H1 (cell line): ENCODE data around the gene SPEF1. TPM values are rescaled to one million over a fixed set of nuclear protein-coding genes. Genes with fewer than 3 reads are reported as not detected.

Experiments
- CBX8 ChIP-seq: fragments of 300-800, 300-1000 bp; sonication (generic); IDR thresholded peaks from 2 replicates; pipeline ENCODE4 v1.7.1; 2016; ENCODE audit warnings: low read depth, low read length, borderline replicate concordance
- FOSL1 ChIP-seq: IDR thresholded peaks from 2 replicates; pipeline ENCODE4 v1.6.1; 2011; ENCODE audit warnings: mild to moderate bottlenecking, low read depth, low read length, moderate library complexity; ENCODE audit not compliant: insufficient read depth
- GTF2F1 ChIP-seq: IDR thresholded peaks from 2 replicates; pipeline ENCODE4 v1.6.1; 2012; ENCODE audit warnings: low read depth, low read length, improper control_type of control experiment, borderline replicate concordance
- JUN ChIP-seq: IDR thresholded peaks from 2 replicates; pipeline ENCODE4 v1.6.1; 2011; ENCODE audit warnings: low read depth, mild to moderate bottlenecking, improper control_type of control experiment, low read length
- PHF8 ChIP-seq: fragments of 200-600 bp; sonication (generic); conservative IDR thresholded peaks from 2 replicates; pipeline ENCODE4 v1.7.1; 2012; ENCODE audit warnings: low read depth, mild to moderate bottlenecking, inconsistent platforms, low read length, moderate library complexity
- POLR2A ChIP-seq, 2 experiments: IDR thresholded peaks; 1 replicate in 1 of 2; 2 replicates in 1 of 2; pipeline ENCODE4 v1.6.1; 2011; ENCODE audit warnings: low read depth in 2 of 2, low read length in 2 of 2, mild to moderate bottlenecking in 2 of 2; ENCODE audit errors: control extremely low read depth in 1 of 2
- RAD21 ChIP-seq, 2 experiments: IDR thresholded peaks in 1 of 2; conservative IDR thresholded peaks in 1 of 2; 2 replicates each; pipeline ENCODE4 v1.6.1; 2011; ENCODE audit warnings: low read depth in 2 of 2, low read length in 2 of 2, improper control_type of control experiment in 1 of 2, inconsistent platforms in 1 of 2, mild to moderate bottlenecking in 1 of 2, moderate library complexity in 1 of 2
- SIRT6 ChIP-seq: IDR thresholded peaks from one replicate; pipeline ENCODE4 v1.7.1; 2012; ENCODE audit warnings: low read length, inconsistent platforms
- TAF1 ChIP-seq: IDR thresholded peaks from 2 replicates; pipeline ENCODE4 v1.6.1; 2011; ENCODE audit warnings: mild to moderate bottlenecking, low read depth, low read length
- TCF12 ChIP-seq: IDR thresholded peaks from 2 replicates; pipeline ENCODE4 v1.6.1; 2011; ENCODE audit warnings: low read depth, mild to moderate bottlenecking, low read length
- YY1 ChIP-seq: IDR thresholded peaks from 2 replicates; pipeline ENCODE4 v1.6.1; 2011; ENCODE audit warnings: low read depth, mild to moderate bottlenecking, low read length
- polyA plus RNA-seq, 7 experiments: library from polyadenylated mRNA; depleted of rRNA in 3 of 7; stranded (reverse) in 5 of 7; unstranded in 2 of 7; fragments of >200 nt in 5 of 7; fragments of 200-250 nt in 2 of 7; gene quantifications; 1 replicate in 5 of 7; 2 replicates in 1 of 7; 4 replicates in 1 of 7; pipeline versions ENCODE4 v1.2.1 to v1.2.3, GENCODE V29; 2011 to 2013; ENCODE audit warnings: missing spikeins in 2 of 7, mixed read lengths in 2 of 7
- total RNA-seq: library from RNA; stranded (reverse); fragmentation: NEBNext Ultra II Directional; extraction: Animal tissue kit (Norgen Biotek cat#: 25700); gene quantifications from 2 replicates; pipeline ENCODE4 v1.2.1, GENCODE V29; 2021
- TF ChIP-seq, protein P1 (sequence below), 3 experiments: IDR thresholded peaks; 1 replicate in 2 of 3; 2 replicates in 1 of 3; pipeline versions ENCODE4 v1.5.1 to v1.6.1; 2011; ENCODE audit warnings: low read length in 3 of 3, mild to moderate bottlenecking in 3 of 3, inconsistent platforms in 2 of 3, low read depth in 1 of 3, moderate library complexity in 1 of 3; ENCODE audit not compliant: insufficient read depth in 1 of 3; ENCODE audit errors: control extremely low read depth in 1 of 3
- TF ChIP-seq, protein P2 (sequence below): IDR thresholded peaks from 2 replicates; pipeline ENCODE4 v1.6.1; 2011; ENCODE audit warnings: low read length, improper control_type of control experiment

SPEF1 gene
- total and polyA plus RNA-seq, 2 of the 8 experiments (the other 6 are each of a cell fraction or from before 2014, with no cell fraction given), result 0.51 to 0.71 TPM

DNA sequence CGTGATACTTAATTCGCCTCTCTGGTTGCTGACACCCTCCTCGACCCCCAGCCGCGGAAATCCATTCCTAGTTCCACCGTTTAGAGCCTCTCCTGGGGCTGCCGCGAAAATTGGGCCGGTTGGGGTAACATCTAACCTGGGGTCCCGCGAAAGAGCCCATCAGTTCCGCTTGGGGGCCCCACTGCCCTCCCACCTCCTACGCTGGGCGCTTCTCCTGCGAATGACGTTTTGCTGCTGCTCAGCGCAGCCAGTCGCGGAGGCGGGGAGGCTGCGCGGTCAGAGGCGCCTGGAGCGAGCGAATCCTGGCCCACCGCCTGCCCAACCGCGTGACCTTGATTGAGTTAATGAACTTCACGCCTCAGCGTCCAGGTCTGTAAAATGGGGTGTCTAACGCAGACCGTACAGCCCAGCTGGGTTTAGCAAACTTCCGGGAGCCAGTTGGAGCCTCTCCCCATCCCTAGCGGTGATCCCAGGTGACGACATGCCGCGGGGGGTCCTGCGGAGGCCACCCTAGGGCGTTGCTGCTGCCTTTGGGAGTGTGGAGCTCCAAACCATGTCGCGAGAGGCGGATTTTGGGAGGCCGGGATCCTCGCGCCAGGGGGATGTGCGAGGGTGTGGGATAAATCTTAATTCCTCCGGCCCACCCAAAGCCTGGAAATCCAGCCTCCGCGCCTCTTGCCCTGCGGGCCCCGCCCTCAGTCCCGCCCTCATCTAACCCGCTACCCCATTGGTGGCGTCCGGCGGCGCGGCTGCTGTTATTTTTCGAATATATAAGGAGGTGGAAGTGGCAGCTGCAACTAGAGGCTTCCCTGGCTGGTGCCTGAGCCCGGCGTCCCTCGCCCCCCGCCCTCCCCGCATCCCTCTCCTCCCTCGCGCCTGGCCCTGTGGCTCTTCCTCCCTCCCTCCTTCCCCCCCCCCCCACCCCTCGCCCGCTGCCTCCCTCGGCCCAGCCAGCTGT lies 14.5 kb upstream of the SPEF1 start, which contains the start of gene CDC25B (continued):
- TF ChIP-seq, protein P1, sequence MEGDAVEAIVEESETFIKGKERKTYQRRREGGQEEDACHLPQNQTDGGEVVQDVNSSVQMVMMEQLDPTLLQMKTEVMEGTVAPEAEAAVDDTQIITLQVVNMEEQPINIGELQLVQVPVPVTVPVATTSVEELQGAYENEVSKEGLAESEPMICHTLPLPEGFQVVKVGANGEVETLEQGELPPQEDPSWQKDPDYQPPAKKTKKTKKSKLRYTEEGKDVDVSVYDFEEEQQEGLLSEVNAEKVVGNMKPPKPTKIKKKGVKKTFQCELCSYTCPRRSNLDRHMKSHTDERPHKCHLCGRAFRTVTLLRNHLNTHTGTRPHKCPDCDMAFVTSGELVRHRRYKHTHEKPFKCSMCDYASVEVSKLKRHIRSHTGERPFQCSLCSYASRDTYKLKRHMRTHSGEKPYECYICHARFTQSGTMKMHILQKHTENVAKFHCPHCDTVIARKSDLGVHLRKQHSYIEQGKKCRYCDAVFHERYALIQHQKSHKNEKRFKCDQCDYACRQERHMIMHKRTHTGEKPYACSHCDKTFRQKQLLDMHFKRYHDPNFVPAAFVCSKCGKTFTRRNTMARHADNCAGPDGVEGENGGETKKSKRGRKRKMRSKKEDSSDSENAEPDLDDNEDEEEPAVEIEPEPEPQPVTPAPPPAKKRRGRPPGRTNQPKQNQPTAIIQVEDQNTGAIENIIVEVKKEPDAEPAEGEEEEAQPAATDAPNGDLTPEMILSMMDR (IDR thresholded peaks at IDR 0.05; ENCODE audit: control extremely low read depth in 1 of 3, insufficient read depth in 1 of 3, low read depth in 1 of 3, low read length in 3 of 3), result peak in 2 of 3 experiments; percentile 23 to 45; a peak in 2 of 4 replicates
- peak; percentile 89 for TF ChIP-seq TCF12
- TF ChIP-seq JUN, result no peak
- no peak for TF ChIP-seq SIRT6
- peak; percentile 49 for TF ChIP-seq PHF8
- TF ChIP-seq, protein P2, sequence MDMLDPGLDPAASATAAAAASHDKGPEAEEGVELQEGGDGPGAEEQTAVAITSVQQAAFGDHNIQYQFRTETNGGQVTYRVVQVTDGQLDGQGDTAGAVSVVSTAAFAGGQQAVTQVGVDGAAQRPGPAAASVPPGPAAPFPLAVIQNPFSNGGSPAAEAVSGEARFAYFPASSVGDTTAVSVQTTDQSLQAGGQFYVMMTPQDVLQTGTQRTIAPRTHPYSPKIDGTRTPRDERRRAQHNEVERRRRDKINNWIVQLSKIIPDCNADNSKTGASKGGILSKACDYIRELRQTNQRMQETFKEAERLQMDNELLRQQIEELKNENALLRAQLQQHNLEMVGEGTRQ, result no peak; the same call in 1 of the 2 replicates
- TF ChIP-seq RAD21 (IDR thresholded peaks at IDR 0.05 in 1 of 2, conservative IDR thresholded peaks at IDR 0.05 in 1 of 2; ENCODE audit: low read depth in 2 of 2, low read length in 2 of 2), result peak; percentile 17 to 32; a peak in 2 of 4 replicates
- no peak for TF ChIP-seq YY1
- peak; percentile 67 for TF ChIP-seq TAF1
- no peak for TF ChIP-seq GTF2F1
- no peak for TF ChIP-seq CBX8
- no peak for TF ChIP-seq FOSL1
- no peak; a peak in 1 of 3 replicates for TF ChIP-seq POLR2A (IDR thresholded peaks at IDR 0.05; ENCODE audit: control extremely low read depth in 1 of 2, low read depth in 2 of 2, low read length in 2 of 2)
